HG03139 (cell line): ENCODE results near the gene CDH4.

Experiments used
- ATAC-seq: cut with Tn5 transposase; IDR thresholded peaks from one replicate; pipeline ENCODE4 v1.9.1; 2021; ENCODE audit not compliant: unreplicated experiment

The CDH4 gene

GRCh38 chr20:61548069-61548468 is 296.0 kb downstream of the CDH4 start:
- ATAC-seq, result no peak

- no peak for ATAC-seq
These were observed 297.8 kb downstream of the CDH4 start for GRCh38 chr20:61549865-61550264.

- no peak for ATAC-seq
These were observed 299.3 kb downstream of the CDH4 start for GRCh38 chr20:61551401-61551800.

GRCh38 chr20:61554617-61555016 is 302.6 kb downstream of the CDH4 start:
- ATAC-seq, result no peak

GRCh38 chr20:61555566-61555965 is 303.5 kb downstream of the CDH4 start:
- ATAC-seq, result no peak

GRCh38 chr20:61556111-61556510 is 304.1 kb downstream of the CDH4 start:
- no peak for ATAC-seq

- no peak for ATAC-seq
These were observed 304.6 kb downstream of the CDH4 start for GRCh38 chr20:61556673-61557072.

GRCh38 chr20:61557621-61558020 is 305.6 kb downstream of the CDH4 start:
- ATAC-seq, result no peak

GRCh38 chr20:61558726-61559125 is 306.7 kb downstream of the CDH4 start:
- no peak for ATAC-seq

- ATAC-seq, result no peak
These were observed 307.8 kb downstream of the CDH4 start for GRCh38 chr20:61559706-61560315.

GRCh38 chr20:61560361-61560853 is 308.3 kb downstream of the CDH4 start:
- ATAC-seq, result no peak

GRCh38 chr20:61561111-61561830 is 309.2 kb downstream of the CDH4 start:
- no peak for ATAC-seq

- no peak for ATAC-seq
These were observed 310.4 kb downstream of the CDH4 start for GRCh38 chr20:61562491-61562890.

- no peak for ATAC-seq
These were observed 310.9 kb downstream of the CDH4 start for GRCh38 chr20:61562897-61563504.

GRCh38 chr20:61564628-61565027 is 312.6 kb downstream of the CDH4 start:
- ATAC-seq, result no peak

GRCh38 chr20:61565791-61566190 is 313.7 kb downstream of the CDH4 start:
- no peak for ATAC-seq

- ATAC-seq, result no peak
These were observed 314.6 kb downstream of the CDH4 start for GRCh38 chr20:61566691-61567090.

GRCh38 chr20:61567204-61567603 is 315.1 kb downstream of the CDH4 start:
- ATAC-seq, result no peak

GRCh38 chr20:61569825-61570224 is 317.8 kb downstream of the CDH4 start:
- ATAC-seq, result no peak

GRCh38 chr20:61570646-61571195 is 318.7 kb downstream of the CDH4 start:
- ATAC-seq, result no peak

- ATAC-seq, result no peak
These were observed 319.2 kb downstream of the CDH4 start for GRCh38 chr20:61571221-61571620.
